HepG2 (cell line): ENCODE data around the gene CFAP46. TPM values are rescaled to one million over a fixed set of nuclear protein-coding genes. Genes with fewer than 3 reads are reported as not detected.
A peak's percentile ranks its signal among the peaks of the same experiment; 100 is the strongest.
"Not testable (repeated sequence)": the region's sequence is repeated elsewhere in the genome, so short reads cannot be mapped to it uniquely, and the experiment has no call there.

Experiments
- ATAC-seq: fragments of 200-7000 bp; cut with Tn5 transposase; 3 replicates; pipeline ENCODE4 v1.9.1; 2020; ENCODE audit warnings: mild to moderate bottlenecking, moderate library complexity
- BruUV-seq: library from RNA; stranded (reverse); fragments of 400-500 nt; replicated peaks from 2 replicates; lab custom pipeline; 2021; lab: Mats Ljungman, UMichigan
- CTCF ChIA-PET: fragments of 300-600 bp; formaldehyde crosslinking; extraction: SDS; loops from one replicate; lab custom pipeline; 2021; ENCODE audit warnings: low total read pairs, inconsistent platforms, low intra/inter-chr PET ratio; lab: Yijun Ruan, JAX
- POLR2A ChIA-PET: fragments of 350-600 bp; sonication (Branson Sonifier 250); formaldehyde crosslinking; loops from one replicate; lab custom pipeline; 2020; ENCODE audit warnings: antibody characterized with exemption, inconsistent platforms; lab: Yijun Ruan, JAX
- DNase-seq: peaks from one replicate; pipeline ENCODE4 v3.0.0-alpha.2; 2015; ENCODE audit warnings: low spot score
- FAIRE-seq: peaks from 3 replicates; lab custom pipeline; 2011; peaks lifted over from hg19 to GRCh38; lab: Jason Lieb, UNC
- H2AFZ ChIP-seq: one replicate; pipeline ENCODE4 v1.6.1; 2011; ENCODE audit warnings: low read length, inconsistent platforms
- H3K27ac ChIP-seq: fragments of 300-600 bp; 3 replicates; pipeline ENCODE4 v1.8.0; 2011; ENCODE audit warnings: mixed run types, mild to moderate bottlenecking, mixed read lengths, low read length, inconsistent platforms; ENCODE audit not compliant: insufficient read depth; ENCODE audit errors: extremely low read length
- H3K27me3 ChIP-seq, 2 experiments: fragments of 200-600 bp in 1 of 2; 2 replicates in 1 of 2; 3 replicates in 1 of 2; pipeline versions ENCODE4 v1.6.0 to v1.8.0; 2011; ENCODE audit warnings: low read length in 2 of 2, mild to moderate bottlenecking in 2 of 2, moderate library complexity in 2 of 2, inconsistent platforms in 1 of 2; ENCODE audit not compliant: insufficient read depth in 2 of 2, control insufficient read depth in 1 of 2
- H3K36me3 ChIP-seq, 2 experiments: fragments of 200-600 bp in 1 of 2; replicated peaks in 1 of 2; 2 replicates in 1 of 2; 3 replicates in 1 of 2; pipeline versions ENCODE4 v1.5.1 to v1.8.0; 2011; ENCODE audit warnings: low read length in 2 of 2, inconsistent platforms in 1 of 2; ENCODE audit not compliant: insufficient read depth in 2 of 2, control insufficient read depth in 1 of 2
- H3K4me1 ChIP-seq: 2 replicates; pipeline ENCODE4 v1.5.1; 2012; ENCODE audit warnings: low read length, inconsistent platforms; ENCODE audit not compliant: insufficient read depth
- H3K4me2 ChIP-seq: 2 replicates; pipeline ENCODE4 v1.6.0; 2011; ENCODE audit warnings: low read depth, low read length, inconsistent platforms
- H3K4me3 ChIP-seq, 3 experiments: fragments of 200-600 bp in 1 of 3; sonication (generic), shearing (Covaris generic) in 1 of 3; replicated peaks in 1 of 3; 2 replicates each; pipeline ENCODE4 v1.5.1; 2011 to 2016; ENCODE audit warnings: low read length in 3 of 3, inconsistent platforms in 2 of 3, low read depth in 2 of 3, mild to moderate bottlenecking in 2 of 3, control low read depth in 1 of 3, mixed read lengths in 1 of 3; ENCODE audit not compliant: insufficient read depth in 1 of 3
- H3K79me2 ChIP-seq: one replicate; pipeline ENCODE4 v1.6.1; 2011; ENCODE audit warnings: low read length, inconsistent platforms; ENCODE audit not compliant: insufficient read depth
- H3K9ac ChIP-seq: 2 replicates; pipeline ENCODE4 v1.6.0; 2011; ENCODE audit warnings: mild to moderate bottlenecking, low read depth, low read length, inconsistent platforms; ENCODE audit not compliant: insufficient read depth
- H3K9me3 ChIP-seq: 2 replicates; pipeline ENCODE4 v1.5.1; 2012; ENCODE audit warnings: mild to moderate bottlenecking, low read length
- H4K20me1 ChIP-seq: 2 replicates; pipeline ENCODE4 v1.6.0; 2011; ENCODE audit warnings: inconsistent platforms, mild to moderate bottlenecking, low read length, moderate library complexity; ENCODE audit not compliant: insufficient read depth
- EED ChIP-seq: sonication (generic); formaldehyde crosslinking; IDR thresholded peaks from 2 replicates; pipeline ENCODE4 v1.5.0; 2020; ENCODE audit warnings: mild to moderate bottlenecking, missing genetic modification reagents
- FIP1L1 ChIP-seq: fragments of 200-400 bp; formaldehyde crosslinking; IDR thresholded peaks from 2 replicates; pipeline ENCODE4 v1.6.1; 2018; ENCODE audit warnings: low read depth, mild to moderate bottlenecking, low read length, moderate library complexity, borderline replicate concordance; ENCODE audit not compliant: insufficient read depth
- PRDM10 ChIP-seq: sonication (generic); formaldehyde crosslinking; IDR thresholded peaks from 2 replicates; pipeline ENCODE4 v1.4.0; 2020; ENCODE audit warnings: low read depth, missing genetic modification reagents
- RFXANK ChIP-seq: IDR thresholded peaks from 2 replicates; pipeline ENCODE4 v1.6.1; 2016
- THAP7 ChIP-seq: sonication (generic); formaldehyde crosslinking; IDR thresholded peaks from 2 replicates; pipeline ENCODE4 v1.8.1; 2023; ENCODE audit warnings: mild to moderate bottlenecking, missing genetic modification reagents
- TRIM22 ChIP-seq: fragments of 450-650 bp; IDR thresholded peaks from 2 replicates; pipeline ENCODE4 v1.6.1; 2017
- ZNF354B ChIP-seq: sonication (generic); formaldehyde crosslinking; IDR thresholded peaks from 2 replicates; pipeline ENCODE4 v1.8.0; 2022; ENCODE audit warnings: mild to moderate bottlenecking, missing genetic modification reagents
- ZSCAN29 ChIP-seq: sonication (generic); formaldehyde crosslinking; conservative IDR thresholded peaks from 2 replicates; pipeline ENCODE4 v1.4.0; 2020; ENCODE audit warnings: mild to moderate bottlenecking, missing genetic modification reagents
- WGBS: methylation state at CpG from one replicate; pipeline ENCODE4 v1.1.6; 2017; ENCODE audit warnings: low lambda C conversion rate; 5-methylcytosine and 5-hydroxymethylcytosine counted together
- in situ Hi-C: cut with HindIII; loops from 2 replicates; pipeline ENCODE4 v1.10.0; 2017; ENCODE audit warnings: low pct_unique_long_range_greater_than_20kb; ENCODE audit not compliant: extremely low pct_ligation_motif_present
- intact Hi-C: fragments of 100-400 bp; cut with micrococcal nuclease; formaldehyde crosslinking; loops from one replicate; pipeline ENCODE4 v1.10.0; 2022; ENCODE audit not compliant: unreplicated experiment
- polyA plus RNA-seq, 8 experiments: library from polyadenylated mRNA; depleted of rRNA in 3 of 8; stranded (reverse) in 7 of 8; unstranded in 1 of 8; fragments of >200 nt; fragmentation: Illumina TruSeq in 4 of 8; extraction: Trizol in 4 of 8; gene quantifications; 2 replicates each; pipeline versions ENCODE4 v1.2.1 to v1.2.3, GENCODE V29; 2011 to 2016; ENCODE audit warnings: low read depth in 4 of 8, missing spikeins in 1 of 8, mixed read lengths in 1 of 8; ENCODE audit not compliant: insufficient read depth in 1 of 8
- total RNA-seq, 5 experiments: library from RNA; depleted of rRNA; stranded (reverse); fragments of >200 nt; fragmentation: Illumina TruSeq; extraction: Trizol; gene quantifications; 2 replicates each; pipeline ENCODE4 v1.2.3, GENCODE V29; 2016; ENCODE audit warnings: low read depth in 1 of 5

Gene CFAP46
- total and polyA plus RNA-seq, 2 of the 13 experiments (the other 11 are each of a cell fraction or from before 2014, with no cell fraction given): 0.24 to 0.84 TPM

- intact Hi-C loops, CTCF ChIA-PET, in situ Hi-C loops: not testable (repeated sequence)
Observed at GRCh38 chr10:132792099-132792498, 150.3 kb downstream of the CFAP46 start.

GRCh38 chr10:132790934-132791829 lies 151.2 kb downstream of the CFAP46 start:
- H2AFZ ChIP-seq: no peak overlapping the region
- POLR2A ChIA-PET: no interaction called here
- FAIRE-seq (no peak), ATAC-seq (peak; percentile 7; the same call in 2 of the 3 replicates), DNase-seq (no peak)
- intact Hi-C loops (no loop called here), in situ Hi-C loops (no loop called here)
- no peak overlapping the region for H3K27ac ChIP-seq
- no peaks in the 10 kb centered on the region for H3K79me2 ChIP-seq
- CTCF ChIA-PET: no interaction called here
- peaks cover 14 to 63% of the 10 kb centered on the region in 2 experiments; a peak in 4 of 5 replicates for H3K27me3 ChIP-seq
- H3K4me2 ChIP-seq: no peak overlapping the region
- H3K4me1 ChIP-seq: no peaks in the 10 kb centered on the region
- 14% methylated on average over 21 of the region's 31 CpGs for WGBS
- BruUV-seq: no TSS peak
- no peaks in the 10 kb centered on the region for H4K20me1 ChIP-seq
- no peak overlapping the region for H3K4me3 ChIP-seq
- no peaks in the 10 kb centered on the region for H3K9me3 ChIP-seq
- H3K9ac ChIP-seq: no peak overlapping the region
- H3K36me3 ChIP-seq: no peaks in the 10 kb centered on the region
- TF ChIP-seq EED (no peak), ZNF354B (CRISPR knock-in tag) (no peak), TRIM22 (no peak), RFXANK (CRISPR knock-in tag) (no peak), THAP7 (no peak), FIP1L1 (no peak), PRDM10 (CRISPR knock-in tag) (no peak)

More at GRCh38 chr10:132792099-132792498, 150.3 kb downstream of the CFAP46 start:
- 0 out of 2 replicates have a peak, but pooled peaks have one; percentile 63 for TF ChIP-seq ZSCAN29 (CRISPR knock-in tag)
- TF ChIP-seq, all 625 proteins: peak for 1; not testable (repeated sequence) for 624
- H3K27ac ChIP-seq, H3K4me2 ChIP-seq, DNase-seq, H2AFZ ChIP-seq, POLR2A ChIA-PET, ATAC-seq, H3K4me1 ChIP-seq, H3K36me3 ChIP-seq, BruUV-seq, H3K79me2 ChIP-seq, H4K20me1 ChIP-seq, H3K4me3 ChIP-seq, FAIRE-seq, H3K9ac ChIP-seq, H3K9me3 ChIP-seq: not testable (repeated sequence)
- H3K27me3 ChIP-seq: peaks cover 13 to 66% of the 10 kb centered on the region in 2 experiments; a peak in 4 of 5 replicates
- WGBS: 37% methylated on average over 6 of the region's 33 CpGs
